NCI-H82 treated with DMSO at 0.1 percent for 48 hours (cell line): ENCODE data around the gene GATA2.
A peak's percentile ranks its signal among the peaks of the same experiment; 100 is the strongest.

Experiments
- DNase-seq: peaks from one replicate; lab custom pipeline; 2025; ENCODE audit not compliant: unreplicated experiment; lab: John Stamatoyannopoulos, UW

The GATA2 gene

DNA sequence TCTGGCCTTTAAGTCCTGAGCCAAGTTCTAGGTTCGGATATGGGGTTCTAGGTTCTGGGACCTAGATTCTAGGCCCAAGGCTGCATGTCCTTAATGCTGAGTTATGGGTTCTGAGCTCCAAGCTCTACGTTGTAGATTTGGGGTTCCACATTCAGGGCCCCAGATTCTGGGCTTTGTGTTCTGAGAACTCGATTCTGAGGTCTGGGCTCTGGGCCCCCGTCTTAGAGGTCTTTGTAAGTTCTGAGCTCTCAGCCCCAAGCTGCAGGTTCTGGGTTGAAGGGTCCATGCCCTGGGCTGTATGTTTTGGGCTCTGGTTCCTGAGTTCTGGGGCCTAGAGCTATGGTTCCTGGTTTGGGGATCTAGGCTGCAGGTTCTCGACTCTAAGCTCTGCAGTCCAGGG lies 16.3 kb downstream of the GATA2 start:
- DNase-seq, result no peak

DNA sequence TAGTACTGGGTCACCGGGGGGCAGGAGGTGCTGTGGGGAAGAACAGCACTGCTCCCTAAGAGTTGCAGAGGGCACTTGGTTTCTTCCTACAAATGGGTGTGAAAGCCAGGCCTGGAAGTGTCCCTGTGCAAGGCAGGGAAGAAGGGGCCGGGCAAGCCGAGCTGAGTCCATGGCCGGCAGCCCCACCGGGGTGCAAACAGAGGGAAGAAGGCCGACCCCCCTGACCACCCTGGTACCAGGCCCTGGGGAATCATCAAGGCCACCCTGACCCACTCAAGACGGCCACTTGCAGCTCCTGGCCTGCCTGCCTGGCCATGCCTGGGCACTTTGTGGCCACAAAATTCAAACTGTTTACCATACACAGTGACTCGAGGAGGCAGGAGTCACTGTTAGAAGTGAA lies 17.6 kb downstream of the GATA2 start:
- no peak for DNase-seq

DNA sequence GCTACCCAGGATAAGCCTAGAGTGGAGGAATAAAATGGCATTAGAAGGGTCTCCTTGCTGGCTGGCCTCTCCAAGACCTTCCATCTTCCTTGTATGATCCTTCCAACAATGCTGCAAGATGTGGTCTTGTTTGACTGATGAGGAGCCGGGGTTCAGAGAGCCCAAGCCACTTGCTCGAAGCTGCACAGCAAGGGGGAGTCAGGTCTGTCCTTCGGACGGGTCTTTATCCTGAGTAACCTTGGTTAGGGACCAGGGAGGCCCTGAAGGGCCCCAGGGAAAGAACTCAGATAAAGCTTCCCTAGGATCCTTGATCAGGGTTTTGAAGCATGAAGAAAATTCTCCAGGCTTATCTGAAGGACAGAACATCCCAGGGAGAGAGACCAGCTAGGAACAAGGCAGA lies 19.3 kb downstream of the GATA2 start:
- DNase-seq, result no peak

DNA sequence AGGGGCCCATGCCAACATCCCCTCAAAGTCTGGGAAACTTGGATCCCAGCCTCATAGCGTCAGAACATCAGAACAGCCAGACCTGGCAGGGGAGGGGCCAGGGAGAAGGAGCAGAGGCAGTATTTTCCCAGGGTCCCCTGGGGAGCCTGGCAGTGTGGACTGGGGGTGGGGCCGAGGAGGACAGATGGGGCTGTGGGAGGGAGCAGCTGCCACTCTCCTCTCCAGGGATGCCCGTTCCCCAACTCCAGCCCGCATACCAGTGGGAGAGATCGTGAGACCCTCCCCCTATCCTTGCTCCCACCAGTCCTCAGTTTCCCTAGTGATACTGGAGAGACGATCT lies 19.9 kb downstream of the GATA2 start:
- peak; percentile 71 for DNase-seq

DNA sequence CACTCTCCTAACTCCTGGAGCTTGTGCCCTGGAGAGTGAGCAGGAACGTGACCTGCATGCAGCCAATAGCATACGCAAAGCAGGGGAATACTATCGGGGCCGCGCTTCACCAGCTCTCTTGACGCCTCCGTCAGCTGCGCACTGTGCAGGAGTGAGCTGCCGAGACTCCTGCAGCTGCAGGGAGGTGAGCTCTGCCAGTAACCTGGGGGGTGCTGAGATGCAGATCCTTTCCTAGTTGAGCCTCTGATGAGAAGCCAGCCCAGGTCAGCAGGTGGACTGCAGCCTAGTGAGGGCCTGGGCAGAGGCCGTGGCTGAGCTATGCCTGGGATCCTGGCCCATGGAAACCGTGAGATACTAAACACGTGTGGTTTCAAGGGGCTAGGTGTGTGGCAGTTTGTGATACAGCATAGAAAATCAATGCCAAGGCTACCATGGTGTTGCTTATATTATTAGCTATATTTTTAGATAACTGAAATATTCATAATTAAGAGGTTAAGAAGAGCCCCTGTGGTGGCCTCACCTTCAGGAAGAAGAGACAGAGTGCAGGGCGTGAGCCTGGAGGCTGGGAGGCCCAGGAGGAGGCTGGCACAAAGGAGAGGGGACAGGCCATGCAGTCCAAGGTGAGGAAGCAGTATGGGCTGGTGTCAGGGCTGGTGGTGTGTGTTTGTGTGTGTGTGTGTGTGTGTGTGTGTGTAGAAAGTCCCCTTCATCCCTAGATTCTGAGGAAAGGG lies 20.4 kb downstream of the GATA2 start:
- DNase-seq, result no peak

DNA sequence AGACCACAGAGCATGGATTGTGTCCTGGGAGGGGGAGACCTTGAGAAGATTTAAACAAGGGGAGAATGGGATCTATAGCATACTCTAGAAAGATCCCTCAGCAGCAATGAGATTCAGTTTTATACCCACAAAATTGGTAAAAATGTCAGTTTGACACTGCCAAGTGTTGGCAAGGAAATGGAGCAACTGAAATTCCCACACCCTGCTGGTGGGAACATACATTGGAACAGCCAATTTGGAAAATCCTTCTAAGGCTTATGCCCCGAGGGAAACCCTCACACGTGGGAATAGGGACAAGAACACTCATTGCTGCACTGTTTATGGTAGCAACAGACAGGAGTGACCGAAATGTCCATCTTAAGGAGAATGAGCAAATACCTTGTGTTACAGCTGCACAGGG lies 21.3 kb downstream of the GATA2 start:
- no peak for DNase-seq

DNA sequence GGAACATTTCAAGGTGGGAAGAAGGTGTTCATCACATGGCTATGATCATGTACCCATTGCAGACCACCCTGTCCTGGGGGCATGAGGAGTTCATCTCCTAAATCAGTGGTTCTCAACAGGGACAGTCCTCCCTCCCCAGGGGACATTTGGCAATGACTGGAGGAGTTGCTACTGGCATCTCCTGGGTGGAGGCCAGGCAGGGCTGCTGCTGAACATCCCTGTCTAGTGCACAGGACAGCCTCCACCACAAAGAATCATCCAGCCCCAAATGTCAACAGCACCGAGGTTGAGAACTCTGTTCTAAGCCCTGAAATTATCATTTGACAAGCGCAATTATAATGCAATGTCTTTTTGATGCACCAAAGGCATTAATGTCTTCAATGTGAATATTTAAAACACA lies 21.9 kb downstream of the GATA2 start:
- no peak for DNase-seq

DNA sequence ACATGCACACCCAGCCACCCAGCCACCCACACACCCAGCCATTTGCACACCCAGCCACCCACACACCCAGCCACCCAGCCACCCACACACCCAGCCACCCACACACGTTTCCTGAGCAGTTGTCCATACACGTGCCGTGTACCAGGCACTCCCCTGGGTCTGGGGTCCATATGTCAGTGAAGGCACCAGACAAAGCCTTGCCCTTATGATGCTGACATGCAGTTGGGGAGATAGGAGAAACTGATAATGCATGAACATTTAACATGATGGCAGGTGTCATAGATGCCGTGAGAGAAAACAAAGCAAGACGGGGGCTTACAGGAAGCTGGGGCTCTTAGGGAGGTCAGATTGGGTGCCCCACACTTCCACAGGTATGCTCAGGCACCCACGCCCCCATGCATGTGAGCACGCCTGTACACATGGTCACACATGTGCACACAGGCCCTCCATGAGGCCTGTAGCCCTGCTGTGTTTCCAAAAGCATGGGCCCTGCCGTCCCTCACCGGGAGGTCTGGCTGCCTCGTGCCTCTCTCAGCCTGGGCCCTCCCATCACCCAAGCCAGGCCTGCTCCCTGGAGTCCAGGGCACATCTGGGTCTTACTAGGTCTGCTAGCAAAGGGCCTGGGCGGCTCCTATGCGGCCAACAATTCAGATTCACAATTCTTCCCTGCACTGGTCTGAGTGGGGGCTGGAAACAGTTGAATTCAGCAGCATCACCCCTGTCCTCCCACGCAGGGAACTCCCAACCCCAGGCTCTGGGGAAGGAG lies 22.7 kb downstream of the GATA2 start:
- DNase-seq, result no peak

DNA sequence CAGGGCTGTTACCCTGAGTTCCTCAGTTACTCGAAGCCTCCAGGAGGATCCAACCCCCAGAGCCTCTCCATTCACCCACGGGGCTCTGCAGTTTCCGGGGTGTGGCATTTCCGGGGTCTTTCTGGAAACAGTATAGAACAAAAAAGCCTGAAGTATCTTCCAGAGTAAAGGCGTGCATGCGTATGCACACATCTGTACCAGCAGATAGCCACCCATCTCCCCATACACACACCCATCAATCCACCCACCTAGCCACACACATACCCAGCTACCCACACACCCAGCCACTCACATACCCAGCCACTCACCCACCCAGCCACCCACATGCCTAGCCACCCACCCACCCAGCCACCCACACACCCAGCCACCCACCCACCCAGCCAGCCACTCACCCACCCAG lies 23.4 kb downstream of the GATA2 start:
- DNase-seq, result no peak

DNA sequence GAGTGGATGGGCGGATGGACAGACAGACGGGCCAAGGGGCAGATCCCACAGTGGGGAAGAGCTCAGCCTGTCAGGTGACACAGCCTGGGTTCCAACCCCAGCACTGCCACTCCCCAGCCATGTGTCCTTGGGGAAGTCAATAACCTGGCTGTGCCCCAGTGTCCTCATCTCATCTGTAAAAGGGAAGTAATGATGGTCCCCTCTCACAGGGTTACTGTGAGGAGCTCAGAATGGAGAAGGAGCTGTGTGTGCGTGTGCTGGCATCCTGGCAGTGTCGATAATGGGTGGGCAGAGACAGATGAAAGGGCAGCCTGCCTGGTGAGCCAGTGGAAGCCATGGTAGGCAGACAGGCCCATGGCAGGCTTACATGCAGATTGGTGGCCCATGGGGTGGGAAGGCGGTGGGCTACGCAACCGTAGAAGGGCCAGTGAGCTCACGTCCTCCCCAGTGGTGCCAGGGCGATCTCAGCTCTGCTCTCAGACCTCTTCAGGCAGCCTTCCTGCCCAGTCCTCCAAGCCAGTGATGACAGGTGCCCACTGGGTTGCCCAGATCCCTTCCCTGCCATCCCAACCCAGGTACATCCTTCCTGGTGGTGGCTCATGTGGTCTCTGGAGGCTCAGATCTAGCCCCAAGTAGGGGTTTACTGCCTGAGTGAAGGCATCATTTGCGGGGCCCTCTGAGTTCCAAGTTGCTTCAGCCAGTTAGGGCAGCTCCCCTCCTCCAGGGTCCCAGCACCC lies 24.0 kb downstream of the GATA2 start:
- no peak for DNase-seq

DNA sequence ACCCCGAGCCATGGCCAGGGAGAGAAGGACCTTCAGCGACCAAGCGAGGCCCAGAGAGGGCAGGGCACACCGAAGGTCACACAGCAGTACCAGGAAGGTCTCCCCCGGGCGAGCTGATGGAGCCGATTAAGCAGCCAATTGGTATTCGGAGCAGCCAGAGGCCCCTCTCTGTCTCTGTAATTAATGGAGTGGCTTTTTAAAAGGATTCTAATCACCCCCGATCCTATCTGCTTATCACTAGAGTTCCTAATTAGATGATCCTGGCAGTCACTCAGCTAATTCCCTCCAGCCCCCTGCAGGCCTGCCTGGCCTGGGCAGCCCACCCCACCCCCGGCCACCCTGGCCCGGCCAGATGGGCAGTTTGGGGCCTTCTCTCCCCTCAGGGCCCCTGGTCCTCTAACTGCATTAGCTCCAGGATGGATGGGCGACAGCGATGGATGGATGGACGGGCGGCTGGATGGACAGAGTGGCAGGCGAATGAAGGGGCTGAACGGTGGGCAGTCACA lies 24.7 kb downstream of the GATA2 start:
- peak; percentile 98 for DNase-seq

DNA sequence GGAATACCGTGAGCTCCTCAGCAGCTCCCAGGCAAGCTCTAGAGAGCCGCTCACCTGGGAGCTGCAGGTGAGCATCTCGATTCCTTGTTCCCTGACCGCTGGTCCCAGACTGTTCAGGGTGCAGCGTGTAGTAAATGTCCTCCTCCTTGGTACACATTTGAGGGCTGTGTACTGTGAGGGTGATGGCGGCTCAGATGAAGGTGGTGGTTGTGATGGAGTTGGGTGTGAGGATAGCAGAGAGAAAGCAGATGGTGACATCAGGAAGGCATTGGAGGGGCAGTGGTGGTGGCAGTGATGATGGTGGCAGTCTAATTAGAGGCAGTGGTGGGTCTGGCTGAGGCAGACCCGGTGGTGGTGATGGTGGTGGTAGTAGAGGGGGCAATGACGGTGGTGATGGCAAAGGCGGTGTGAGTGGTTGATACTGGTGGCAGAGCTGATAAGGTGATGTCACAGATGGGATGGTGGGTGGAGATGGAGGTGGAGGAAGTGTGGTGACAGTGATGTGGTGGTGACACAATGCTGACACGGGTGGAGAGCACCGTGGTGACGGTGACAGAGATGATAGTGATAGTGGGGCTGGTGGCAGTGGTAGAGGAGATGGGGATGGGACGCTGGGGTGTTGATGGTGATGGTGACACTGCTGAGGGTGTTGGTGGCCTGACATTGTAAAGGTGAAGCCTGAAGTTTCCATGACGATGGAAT lies 26.0 kb downstream of the GATA2 start, which contains the start of gene DNAJB8:
Gene DNAJB8, minus strand, starts transcription at position 51 of the 702 bp plus-strand sequence. CDS start 3,645 bp downstream, outside the sequence.
- no peak for DNase-seq

DNA sequence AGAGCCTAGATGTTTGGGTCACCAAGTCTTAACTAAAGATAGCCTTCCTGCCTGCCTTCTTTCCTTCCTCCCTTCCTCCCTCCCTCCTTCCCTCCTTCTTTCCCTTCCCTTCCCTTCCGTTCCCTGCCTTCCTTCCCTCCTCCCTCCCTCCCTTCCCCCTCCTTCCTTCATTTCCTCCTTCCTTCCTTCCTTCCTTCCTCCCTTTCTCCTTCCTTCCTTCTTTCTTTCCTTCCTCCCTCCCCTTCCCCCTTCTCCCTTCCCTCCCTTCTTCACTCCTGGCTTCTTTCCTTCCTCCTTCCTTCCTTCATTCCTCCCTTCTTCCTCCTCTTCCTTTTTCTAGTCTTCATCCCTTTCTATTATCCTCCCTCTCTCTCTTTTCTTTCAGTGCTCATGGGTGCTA lies 28.3 kb downstream of the GATA2 start:
- DNase-seq, result no peak

DNA sequence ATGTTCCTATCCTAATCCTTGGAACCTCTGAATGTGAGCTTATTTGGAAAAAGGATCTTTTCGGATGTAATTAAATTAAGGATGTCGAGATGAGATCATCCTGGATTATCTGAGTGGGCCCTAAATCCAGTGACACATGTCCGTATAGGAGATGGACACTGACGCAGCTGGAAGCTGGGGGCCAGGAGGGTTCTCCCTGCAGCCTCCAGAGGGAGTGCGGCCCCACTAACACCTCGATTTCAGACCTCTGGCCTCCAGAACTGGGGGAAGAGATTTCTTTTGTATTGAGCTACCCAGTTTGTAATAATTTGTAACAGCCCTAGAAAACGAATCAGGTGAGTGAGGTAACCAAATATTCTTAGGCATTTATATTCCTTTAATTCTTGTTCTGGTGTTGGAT lies 28.8 kb downstream of the GATA2 start:
- DNase-seq, result peak; percentile 70

DNA sequence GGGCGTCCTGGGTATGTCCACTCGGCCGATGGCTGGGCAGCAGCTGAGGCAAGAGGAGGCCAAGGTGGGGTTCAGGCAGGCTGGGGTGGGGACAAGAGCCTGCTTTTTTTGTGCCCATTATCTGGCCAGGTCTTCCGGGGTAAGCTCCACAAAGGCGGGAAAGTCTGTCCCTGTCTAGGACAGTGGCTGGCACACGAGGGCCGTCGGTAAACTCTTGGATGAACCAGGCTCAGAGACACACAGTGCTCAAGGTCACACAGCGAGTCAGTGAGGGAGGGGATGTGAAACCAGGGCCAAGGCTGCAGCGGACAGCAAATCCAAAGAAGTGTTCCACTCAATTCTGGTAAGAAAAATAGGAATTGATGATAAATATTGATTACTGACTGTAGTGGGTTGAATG lies 29.2 kb downstream of the GATA2 start:
- DNase-seq, result no peak

DNA sequence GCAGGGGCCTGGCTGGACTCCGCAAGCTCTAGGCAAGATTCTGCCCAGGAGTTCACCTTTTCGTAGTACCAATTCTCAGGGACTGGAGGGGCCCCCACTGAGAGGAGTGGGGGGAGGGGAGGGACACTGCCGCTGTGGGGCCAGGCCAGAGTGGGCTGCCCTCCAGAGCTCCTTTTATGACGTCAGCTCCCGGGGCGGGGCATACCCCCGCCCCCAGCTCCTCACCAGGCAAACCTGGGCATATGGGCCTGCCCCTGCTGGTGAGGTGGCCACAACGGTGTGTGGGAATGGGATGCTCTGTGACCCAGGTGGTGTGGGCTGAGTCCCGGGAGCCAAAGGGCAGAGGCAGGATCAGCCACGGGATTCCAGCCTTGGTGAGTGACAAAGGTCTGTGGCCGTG lies 29.6 kb downstream of the GATA2 start:
- no peak for DNase-seq

DNA sequence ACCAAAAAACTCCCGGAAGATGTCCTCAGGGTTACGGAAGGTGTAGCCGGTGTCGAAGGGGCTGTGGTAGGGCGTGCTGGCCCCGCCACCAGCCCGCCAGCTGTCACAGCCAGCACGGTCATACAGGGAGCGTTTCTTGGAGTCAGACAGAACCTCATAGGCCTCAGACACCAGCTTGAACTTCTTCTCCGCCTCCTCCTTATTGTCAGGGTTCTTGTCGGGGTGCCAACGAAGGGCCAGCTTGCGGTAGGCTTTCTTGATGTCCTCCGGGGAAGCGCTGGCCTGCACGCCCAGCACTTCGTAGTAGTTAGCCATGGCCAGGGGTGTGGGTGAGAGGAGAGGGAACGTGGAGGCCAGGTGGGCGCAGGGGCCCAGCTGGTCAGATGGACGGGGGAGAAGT lies 30.1 kb downstream of the GATA2 start:
- DNase-seq, result no peak

DNA sequence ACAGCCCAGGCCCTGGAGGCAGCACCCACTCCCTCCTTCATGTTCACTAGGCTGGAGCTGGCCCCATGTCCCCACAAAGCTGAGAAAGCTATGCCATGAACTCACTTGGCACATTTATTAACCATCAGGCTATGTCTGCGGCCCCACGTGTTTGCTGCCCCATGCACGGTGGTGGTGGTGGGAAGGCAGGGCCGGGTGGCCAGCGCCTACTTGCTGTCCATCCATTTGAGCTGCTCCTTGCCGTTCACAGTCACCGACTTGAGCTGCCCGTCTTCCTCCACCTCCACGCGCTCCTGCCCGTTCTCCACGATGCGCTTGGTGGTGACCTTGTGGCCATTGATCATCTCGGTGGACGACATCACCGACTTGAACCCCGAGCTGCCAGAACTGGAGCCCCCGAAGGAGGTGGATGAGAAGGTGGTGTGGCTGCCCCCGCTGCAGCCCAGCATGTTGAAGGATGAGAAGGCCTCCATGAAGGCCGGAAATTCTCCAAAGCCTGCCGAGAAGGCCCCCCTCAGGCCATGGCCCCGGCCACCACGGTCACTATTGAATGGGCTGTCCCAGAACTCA lies 30.6 kb downstream of the GATA2 start:
- DNase-seq, result no peak

DNA sequence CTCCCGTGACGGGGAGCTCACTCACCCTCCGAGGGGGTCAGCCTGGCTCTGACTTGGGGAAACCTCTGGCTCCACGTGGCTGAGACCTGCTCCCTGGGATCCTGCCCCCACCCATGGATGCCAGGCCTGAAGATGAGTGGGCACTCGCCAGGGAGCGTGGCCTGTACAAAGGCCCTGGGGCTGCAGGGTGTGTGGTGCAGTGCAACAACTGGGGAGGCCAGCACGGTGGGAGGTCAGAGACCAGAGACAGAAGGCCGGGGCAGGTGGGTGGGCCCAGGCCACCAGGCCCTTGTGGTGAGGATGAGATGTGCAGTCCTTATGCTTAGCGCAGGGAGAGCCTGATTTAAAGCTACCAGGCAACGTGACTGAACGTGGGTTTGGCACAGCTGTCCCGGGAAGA lies 31.3 kb downstream of the GATA2 start:
- DNase-seq, result no peak

DNA sequence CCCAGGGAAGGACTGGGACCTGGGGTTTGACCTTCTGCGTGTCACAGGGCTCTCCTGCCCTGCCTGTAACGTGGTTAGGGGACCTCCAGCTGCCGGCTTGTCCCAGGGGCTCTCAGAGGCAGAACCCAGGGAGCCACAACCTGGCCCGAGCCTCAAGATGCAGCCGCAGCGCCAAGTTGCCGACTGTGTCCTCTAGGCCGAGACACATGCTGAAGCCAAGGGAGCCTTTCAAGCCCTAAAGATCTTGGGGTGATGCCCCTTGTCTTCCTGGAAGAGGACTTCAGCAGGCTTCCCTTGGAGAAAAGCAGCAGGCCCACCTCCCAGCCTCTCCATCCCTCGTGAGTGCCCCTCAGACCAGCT lies 33.6 kb downstream of the GATA2 start:
- DNase-seq, result no peak
